Neural progenitor cell (in vitro differentiated cells): Measurements from ENCODE around the gene ETFB.

ENCODE experiments used
- EZH2 ChIP-seq: fragments of 200-600 bp; sonication (generic); IDR thresholded peaks from 2 replicates; pipeline ENCODE4 v1.6.1; 2017; ENCODE audit warnings: antibody characterized with exemption, mild to moderate bottlenecking, moderate library complexity
- TF ChIP-seq, protein P1 (sequence below): fragments of 200-600 bp; sonication (generic); IDR thresholded peaks from 2 replicates; pipeline ENCODE4 v1.5.1; 2017; ENCODE audit warnings: antibody characterized with exemption, mild to moderate bottlenecking

DNA sequence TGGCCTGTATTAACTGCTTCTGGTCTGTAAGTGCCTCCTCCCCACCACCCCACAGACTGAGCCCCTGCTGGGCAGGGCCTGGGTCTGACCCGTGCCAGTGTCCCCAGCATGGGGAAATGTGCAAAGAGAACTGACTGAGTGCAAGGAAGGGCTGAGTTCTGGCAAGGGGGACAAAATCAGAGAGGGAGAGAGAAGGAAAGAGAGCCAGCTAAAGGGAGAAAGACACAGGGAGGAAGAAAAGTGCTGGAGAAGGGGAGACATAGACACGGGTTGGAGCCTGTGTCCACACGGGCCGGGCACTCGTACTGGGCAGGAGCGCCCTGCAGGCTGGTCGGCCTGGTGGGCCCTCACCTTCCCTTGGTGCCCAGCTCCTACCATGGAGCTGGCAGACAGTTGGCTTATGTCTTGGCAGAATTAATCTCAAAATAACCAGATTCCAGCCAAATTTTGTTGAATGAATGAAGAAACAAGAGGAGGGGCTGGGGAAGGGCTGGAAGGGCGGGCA, 5.0 kb upstream of the ETFB start:
- TF ChIP-seq, protein P1, sequence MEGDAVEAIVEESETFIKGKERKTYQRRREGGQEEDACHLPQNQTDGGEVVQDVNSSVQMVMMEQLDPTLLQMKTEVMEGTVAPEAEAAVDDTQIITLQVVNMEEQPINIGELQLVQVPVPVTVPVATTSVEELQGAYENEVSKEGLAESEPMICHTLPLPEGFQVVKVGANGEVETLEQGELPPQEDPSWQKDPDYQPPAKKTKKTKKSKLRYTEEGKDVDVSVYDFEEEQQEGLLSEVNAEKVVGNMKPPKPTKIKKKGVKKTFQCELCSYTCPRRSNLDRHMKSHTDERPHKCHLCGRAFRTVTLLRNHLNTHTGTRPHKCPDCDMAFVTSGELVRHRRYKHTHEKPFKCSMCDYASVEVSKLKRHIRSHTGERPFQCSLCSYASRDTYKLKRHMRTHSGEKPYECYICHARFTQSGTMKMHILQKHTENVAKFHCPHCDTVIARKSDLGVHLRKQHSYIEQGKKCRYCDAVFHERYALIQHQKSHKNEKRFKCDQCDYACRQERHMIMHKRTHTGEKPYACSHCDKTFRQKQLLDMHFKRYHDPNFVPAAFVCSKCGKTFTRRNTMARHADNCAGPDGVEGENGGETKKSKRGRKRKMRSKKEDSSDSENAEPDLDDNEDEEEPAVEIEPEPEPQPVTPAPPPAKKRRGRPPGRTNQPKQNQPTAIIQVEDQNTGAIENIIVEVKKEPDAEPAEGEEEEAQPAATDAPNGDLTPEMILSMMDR: no peak
- TF ChIP-seq EZH2: no peak
